Esophagus muscularis mucosa (tissue), 4 donors: ENCODE data around the gene ATP8B1. TPM values are rescaled to one million over a fixed set of nuclear protein-coding genes. Genes with fewer than 3 reads are reported as not detected.
"Not testable (repeated sequence)": the region's sequence is repeated elsewhere in the genome, so short reads cannot be mapped to it uniquely, and the experiment has no call there.

ENCODE experiments used
- DNase-seq: peaks from one replicate; pipeline ENCODE4 v3.0.0-alpha.2; 2017; ENCODE audit errors: extremely low spot score
- H3K27ac ChIP-seq, 4 donors: fragments of 200-600 bp; sonication (generic); replicated peaks in 1 of 4; 1 replicate in 3 of 4; 2 replicates in 1 of 4; pipeline ENCODE4 v1.5.1; 2016 to 2019; ENCODE audit warnings: mild to moderate bottlenecking in 1 of 4
- H3K27me3 ChIP-seq, 4 donors: fragments of 200-600 bp; sonication (generic); one replicate each; pipeline versions ENCODE4 v1.5.1 to v1.6.0; 2016 to 2019
- H3K36me3 ChIP-seq, 4 donors: fragments of 200-600 bp; sonication (generic); one replicate each; pipeline ENCODE4 v1.5.1; 2016 to 2019
- H3K4me1 ChIP-seq, 4 donors: fragments of 200-600 bp; sonication (generic); one replicate each; pipeline ENCODE4 v1.5.1; 2016 to 2019
- H3K4me3 ChIP-seq, 4 donors: fragments of 200-600 bp; sonication (generic); 1 replicate in 2 of 4; 2 replicates in 2 of 4; pipeline ENCODE4 v1.5.1; 2016 to 2019; ENCODE audit warnings: mild to moderate bottlenecking in 4 of 4, moderate library complexity in 1 of 4
- H3K9me3 ChIP-seq, 4 donors: fragments of 200-600 bp; sonication (generic); 1 replicate in 3 of 4; 2 replicates in 1 of 4; pipeline ENCODE4 v1.5.1; 2016 to 2019
- CTCF ChIP-seq, 3 experiments: fragments of 200-600 bp in 2 of 3; fragments of 450-650 bp in 1 of 3; sonication (generic) in 2 of 3; IDR thresholded peaks; one replicate each; pipeline ENCODE4 v1.5.1; 2017 to 2019; ENCODE audit warnings: antibody characterized with exemption in 3 of 3, mild to moderate bottlenecking in 2 of 3, moderate library complexity in 1 of 3
- EP300 ChIP-seq: sonication (generic); formaldehyde crosslinking; IDR thresholded peaks from one replicate; pipeline ENCODE4 v1.6.1; 2017; ENCODE audit warnings: antibody characterized with exemption
- POLR2A ChIP-seq: fragments of 450-650 bp; IDR thresholded peaks from one replicate; pipeline ENCODE4 v1.6.1; 2017; ENCODE audit warnings: antibody characterized with exemption, moderate library complexity, mild to moderate bottlenecking, low read depth
- POLR2AphosphoS5 ChIP-seq, 2 donors: sonication (generic); formaldehyde crosslinking; IDR thresholded peaks; one replicate each; pipeline ENCODE4 v1.6.1; 2017; ENCODE audit warnings: antibody characterized with exemption in 2 of 2
- WGBS: methylation state at CpG from one replicate; pipeline ENCODE4 v1.1.5; 2018; 5-methylcytosine and 5-hydroxymethylcytosine counted together
- intact Hi-C: fragments of 100-400 bp; cut with DNase I; formaldehyde crosslinking; loops from one replicate; pipeline ENCODE4 v1.15.1; 2023
- total RNA-seq, 4 donors: library from RNA; depleted of rRNA; stranded (reverse); fragments of >200 nt; gene quantifications; one replicate each; pipeline versions ENCODE4 v1.1.0 to v1.2.1, GENCODE V29; 2016

ATP8B1 gene
- total RNA-seq = 10 to 100 TPM; 18.3 to 21.9 (median 19.6) TPM

- Histone ChIP-seq H3K4me1 (peaks cover 25 to 74% (median 62%) of the 10 kb centered on the region in 4 donors), H3K27ac (peak within 1 kb of the TSS; percentile 90 to 93 (median 92)), H3K36me3 (no peaks in the 10 kb centered on the region), H3K9me3 (no peaks in the 10 kb centered on the region), H3K27me3 (no peaks in the 10 kb centered on the region), H3K4me3 (peak within 1 kb of the TSS; percentile 68 to 85 (median 82))
- intact Hi-C loops = no loop called here
- TF ChIP-seq EP300 (no peak), CTCF (IDR thresholded peaks at IDR 0.05) (no peak), POLR2AphosphoS5 (IDR thresholded peaks at IDR 0.05) (peak; percentile 64 to 86), POLR2A (no peak)
- DNase-seq = no peak
- WGBS = 19% methylated on average over 15 of the region's 77 CpGs
These were observed at the start of gene ATP8B1 for GRCh38 chr18:57803103-57803969. Gene ATP8B1 (minus strand): TSS chr18:57803315. CDS start chr18:57731807, 71,508 bp downstream.

- intact Hi-C loops = no loop called here
- DNase-seq = no peak
- H3K4me3 ChIP-seq = no peak overlapping the region
- TF ChIP-seq POLR2A (no peak), CTCF (IDR thresholded peaks at IDR 0.05) (no peak), POLR2AphosphoS5 (IDR thresholded peaks at IDR 0.05) (no peak)
- no peaks in the 10 kb centered on the region for H3K9me3 ChIP-seq
- 49% methylated on average over 3 of the region's 3 CpGs for WGBS
- H3K27me3 ChIP-seq = no peaks in the 10 kb centered on the region
- no peaks in the 10 kb centered on the region for H3K36me3 ChIP-seq
- no peak overlapping the region for H3K27ac ChIP-seq
- no peaks in the 10 kb centered on the region for H3K4me1 ChIP-seq
These were observed 46.9 kb upstream of the ATP8B1 start for GRCh38 chr18:57850063-57850462.

GRCh38 chr18:57848374-57848773 is 45.3 kb upstream of the ATP8B1 start:
- H3K27ac ChIP-seq, H3K4me3 ChIP-seq, H3K27me3 ChIP-seq, H3K36me3 ChIP-seq, H3K4me1 ChIP-seq, H3K9me3 ChIP-seq, DNase-seq, intact Hi-C loops: not testable (repeated sequence)
- WGBS = 92% methylated on average over 1 of the region's 1 CpG

GRCh38 chr18:57847431-57847830 is 44.3 kb upstream of the ATP8B1 start:
- WGBS = 93% methylated on average over 2 of the region's 2 CpGs
- DNase-seq, H3K36me3 ChIP-seq, H3K27ac ChIP-seq, H3K27me3 ChIP-seq, intact Hi-C loops, H3K4me1 ChIP-seq, H3K4me3 ChIP-seq, H3K9me3 ChIP-seq: not testable (repeated sequence)

- intact Hi-C loops = no loop called here
- no peaks in the 10 kb centered on the region for H3K9me3 ChIP-seq
- 31% methylated on average over 1 of the region's 1 CpG for WGBS
- no peak overlapping the region for H3K4me3 ChIP-seq
- no peak for TF ChIP-seq POLR2A
- TF ChIP-seq EP300 = no peak
- no peak for TF ChIP-seq POLR2AphosphoS5 (IDR thresholded peaks at IDR 0.05)
- no peak for TF ChIP-seq CTCF (IDR thresholded peaks at IDR 0.05)
- no peak overlapping the region for H3K27ac ChIP-seq
- no peak for DNase-seq
- H3K4me1 ChIP-seq = peaks cover 0 to 4% (median 0%) of the 10 kb centered on the region in 4 donors
- no peaks in the 10 kb centered on the region for H3K27me3 ChIP-seq
- no peaks in the 10 kb centered on the region for H3K36me3 ChIP-seq
These were observed 43.1 kb upstream of the ATP8B1 start for GRCh38 chr18:57846258-57846657.

- Histone ChIP-seq H3K36me3 (no peaks in the 10 kb centered on the region), H3K4me1 (peaks cover 0 to 4% (median 0%) of the 10 kb centered on the region in 4 donors), H3K27me3 (no peaks in the 10 kb centered on the region), H3K27ac (no peak overlapping the region), H3K4me3 (no peak overlapping the region), H3K9me3 (no peaks in the 10 kb centered on the region)
- intact Hi-C loops = no loop called here
- 71% methylated on average over 3 of the region's 3 CpGs for WGBS
- no peak for DNase-seq
- TF ChIP-seq POLR2AphosphoS5 (IDR thresholded peaks at IDR 0.05) (no peak), EP300 (no peak), CTCF (IDR thresholded peaks at IDR 0.05) (no peak), POLR2A (no peak)
These were observed 42.5 kb upstream of the ATP8B1 start for GRCh38 chr18:57845605-57846074.
